GM18499 (cell line): ENCODE data around the gene CCDC14.
"Not testable (repeated sequence)": the region's sequence is repeated elsewhere in the genome, so short reads cannot be mapped to it uniquely, and the experiment has no call there.

ENCODE experiments used
- ATAC-seq: cut with Tn5 transposase; IDR thresholded peaks from one replicate; pipeline ENCODE4 v1.9.1; 2021; ENCODE audit warnings: moderate number of reproducible peaks; ENCODE audit not compliant: insufficient read depth, unreplicated experiment

The CCDC14 gene

DNA sequence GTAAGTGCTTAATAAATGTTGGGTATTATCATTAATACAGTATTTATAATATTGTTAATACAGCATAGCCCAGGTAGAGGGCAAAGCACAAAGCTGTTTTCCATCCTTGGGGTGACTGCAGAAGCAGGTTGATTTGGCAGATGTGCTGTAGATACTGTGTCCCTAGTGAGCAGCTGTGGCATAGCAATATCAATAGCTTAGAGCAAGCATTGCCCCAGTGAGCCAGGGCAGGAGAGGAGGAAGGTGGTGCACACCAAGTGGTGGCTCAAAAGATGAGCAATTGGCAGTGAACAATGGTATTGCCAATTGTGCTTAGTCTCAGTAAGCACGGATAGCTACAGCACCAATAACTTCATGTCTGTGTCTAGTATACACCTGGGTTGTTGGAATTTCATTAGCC is 5.8 kb upstream of the CCDC14 start:
- not testable (repeated sequence) for ATAC-seq

DNA sequence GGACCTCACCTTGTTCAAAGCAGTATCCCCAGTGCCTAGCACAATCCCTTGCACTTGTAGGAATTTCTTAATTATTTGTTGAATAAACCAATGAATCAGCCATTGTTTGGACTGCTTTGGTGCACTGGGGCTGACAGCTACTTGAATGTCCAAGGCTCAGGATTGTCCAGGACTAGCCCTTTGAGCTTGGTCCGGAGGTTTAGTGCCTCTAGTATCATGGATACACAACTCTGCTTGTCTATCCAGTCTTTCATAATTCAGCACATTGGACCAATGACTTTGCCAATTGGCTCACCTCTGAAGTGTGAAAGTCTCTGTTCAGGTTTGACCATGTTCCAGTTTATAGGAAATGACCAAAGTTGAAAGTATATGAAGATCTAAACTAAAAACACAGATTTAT is 3.8 kb upstream of the CCDC14 start:
- not testable (repeated sequence) for ATAC-seq

DNA sequence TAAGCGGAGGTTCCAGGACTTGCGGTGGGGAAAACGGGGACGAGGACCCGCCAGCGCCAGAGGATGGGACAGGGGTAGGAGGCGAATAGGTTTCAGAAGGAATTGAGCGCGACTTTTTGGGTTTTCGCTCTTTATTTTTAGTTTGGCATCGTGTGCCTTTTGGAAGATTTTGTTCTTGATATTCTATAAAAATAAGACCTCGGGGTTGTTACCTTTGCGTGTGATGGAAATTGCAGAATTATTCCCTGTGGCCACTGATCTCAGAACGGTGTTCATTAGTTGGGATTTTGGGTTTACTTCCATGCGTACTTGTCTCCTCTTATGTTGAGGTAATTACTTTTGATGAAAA is 453 bp upstream of the CCDC14 start:
- ATAC-seq = no peak

DNA sequence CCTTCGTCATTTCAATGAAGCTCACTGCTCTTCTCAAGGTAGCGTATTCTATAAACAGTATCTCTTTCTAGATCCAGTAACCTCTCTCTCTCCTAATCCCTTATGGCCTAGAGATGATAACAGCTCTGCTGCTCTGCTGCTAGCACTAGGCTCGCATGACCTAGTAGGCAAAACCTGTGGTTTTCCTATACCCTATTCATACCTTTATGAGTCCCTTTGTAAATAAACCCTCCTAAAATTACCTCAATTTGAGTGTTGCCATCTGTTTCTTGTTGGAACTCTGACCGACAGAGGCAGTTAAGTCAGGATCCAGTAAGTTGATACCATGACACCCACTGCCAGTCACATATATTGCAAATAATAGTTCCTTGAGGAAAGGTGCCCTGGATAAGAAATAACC is 7.3 kb downstream of the CCDC14 start:
- no peak for ATAC-seq

DNA sequence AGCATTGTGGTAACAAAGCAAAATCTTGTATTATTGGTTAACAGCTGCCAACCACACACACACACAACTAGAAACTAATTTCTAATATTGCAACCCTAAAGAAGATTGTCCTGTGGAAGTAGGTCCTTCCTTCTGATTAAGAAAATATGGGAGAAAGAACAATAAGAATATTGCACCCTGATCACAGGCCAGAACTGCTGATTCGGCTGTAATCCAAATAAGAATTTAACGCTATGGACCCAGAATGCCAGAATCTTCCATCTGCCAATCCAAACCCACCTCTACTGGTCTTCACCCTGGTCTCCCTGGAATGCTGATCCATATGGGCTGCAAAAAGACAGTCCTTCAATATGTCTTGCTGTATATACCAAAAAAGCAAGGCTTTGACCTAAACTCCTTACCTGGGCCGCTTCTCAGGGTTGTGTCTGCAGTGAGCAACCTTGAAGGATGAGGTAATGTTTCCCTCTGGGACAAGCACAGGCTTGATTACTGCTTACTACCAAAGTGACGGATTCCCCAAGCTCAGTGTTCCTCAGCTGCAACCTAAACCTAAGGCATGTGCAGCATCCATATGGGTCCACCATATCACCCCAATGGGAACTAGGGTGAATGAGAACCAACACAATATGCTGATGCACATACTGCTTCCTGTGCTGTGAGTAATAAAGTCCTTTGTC is 8.0 kb downstream of the CCDC14 start:
- no peak for ATAC-seq

DNA sequence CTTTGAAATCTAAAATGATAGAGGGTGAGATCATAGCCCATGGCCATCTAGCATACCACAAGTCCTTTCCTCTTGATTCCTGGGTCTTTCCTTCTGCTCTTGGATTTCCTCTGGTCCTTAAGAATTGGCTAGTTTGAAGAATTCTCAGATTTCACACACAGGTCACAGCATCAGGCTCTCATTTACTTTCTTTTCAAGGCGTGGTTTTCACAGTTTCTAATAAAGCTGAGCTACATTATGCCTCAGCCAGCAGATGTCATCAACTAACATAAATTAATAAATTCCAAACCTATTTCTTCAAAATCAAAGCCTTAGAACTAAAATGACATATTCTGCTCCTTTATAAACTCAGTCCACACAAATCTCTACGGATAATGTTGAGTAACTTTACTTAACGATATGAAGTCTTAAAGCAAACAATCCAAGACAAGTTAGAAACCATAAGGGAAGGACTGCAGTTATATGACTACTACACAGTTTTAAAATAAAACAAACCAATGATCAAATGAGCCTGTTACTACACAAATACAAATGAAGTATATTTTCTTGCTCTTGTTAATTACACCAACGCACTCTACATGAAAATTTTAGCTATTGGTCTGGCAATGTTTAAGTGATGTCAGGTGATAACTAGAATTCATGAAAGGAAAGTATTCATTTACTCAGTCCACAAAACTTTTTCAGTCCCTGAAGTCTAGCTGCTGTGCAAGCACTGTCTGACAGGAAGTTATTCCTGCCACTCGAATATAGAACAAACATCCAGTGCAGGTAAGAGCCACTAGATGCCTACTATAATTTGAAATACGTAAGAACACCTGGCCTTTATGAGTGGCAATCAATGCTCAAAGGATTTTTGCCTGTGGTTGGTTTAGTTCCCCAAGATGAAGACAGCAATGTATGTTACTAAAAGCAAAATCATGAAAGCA is 9.2 kb downstream of the CCDC14 start:
- ATAC-seq = no peak

DNA sequence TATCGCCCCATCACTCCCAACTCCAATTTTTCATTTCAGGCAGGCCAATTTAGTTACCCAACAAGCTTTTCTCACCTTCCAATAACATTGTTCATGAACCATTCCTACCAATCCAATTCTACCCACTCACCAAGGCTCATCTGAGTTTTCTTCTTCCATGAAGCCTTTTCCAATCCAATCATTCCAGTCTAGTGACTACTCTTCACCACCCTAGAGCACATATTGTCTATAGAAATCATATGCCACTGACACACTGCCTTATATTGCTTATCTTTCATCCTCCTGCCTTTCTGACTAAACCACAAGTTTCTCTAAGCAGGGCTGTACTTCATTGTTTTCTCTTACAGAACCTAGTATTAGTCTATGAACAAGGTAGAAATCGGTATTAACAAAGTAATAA is 11.4 kb downstream of the CCDC14 start:
- no peak for ATAC-seq

DNA sequence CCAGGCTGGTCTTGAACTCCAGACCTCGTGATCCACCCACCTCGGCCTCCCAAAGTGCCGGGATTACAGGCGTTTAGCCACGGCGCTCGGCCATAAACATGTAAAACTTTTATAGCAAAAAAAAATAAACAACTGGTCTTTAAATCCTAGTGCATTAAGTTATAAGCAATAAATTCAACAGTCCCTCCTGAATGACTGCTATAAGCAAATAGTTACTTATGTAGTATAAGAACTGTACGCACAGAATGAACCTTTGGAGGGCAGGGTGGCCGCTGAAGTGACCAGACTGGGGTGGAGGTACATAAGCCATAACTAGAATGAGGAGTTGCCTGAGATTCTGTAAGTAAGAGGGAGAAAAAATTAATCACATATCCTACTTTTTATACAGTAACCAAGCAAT is 12.6 kb downstream of the CCDC14 start:
- no peak for ATAC-seq

DNA sequence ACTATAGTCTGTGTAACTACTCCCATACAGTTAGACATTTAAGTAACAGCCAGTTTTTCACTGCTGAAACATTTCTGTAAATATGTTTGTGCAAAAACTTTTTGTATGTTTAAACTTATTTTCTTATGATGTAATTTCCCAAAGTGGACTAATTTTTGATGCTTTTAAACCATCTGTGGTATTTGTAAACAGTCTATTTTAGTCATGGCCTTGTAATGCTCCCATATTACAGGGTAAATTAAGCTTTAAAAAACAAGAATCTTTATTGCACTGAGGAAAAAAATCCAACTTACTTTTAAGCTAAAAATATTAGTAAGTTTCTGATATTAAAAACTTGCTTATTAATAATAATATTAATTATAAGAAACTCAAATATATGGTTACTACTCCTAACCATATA is 13.5 kb downstream of the CCDC14 start:
- ATAC-seq = no peak

DNA sequence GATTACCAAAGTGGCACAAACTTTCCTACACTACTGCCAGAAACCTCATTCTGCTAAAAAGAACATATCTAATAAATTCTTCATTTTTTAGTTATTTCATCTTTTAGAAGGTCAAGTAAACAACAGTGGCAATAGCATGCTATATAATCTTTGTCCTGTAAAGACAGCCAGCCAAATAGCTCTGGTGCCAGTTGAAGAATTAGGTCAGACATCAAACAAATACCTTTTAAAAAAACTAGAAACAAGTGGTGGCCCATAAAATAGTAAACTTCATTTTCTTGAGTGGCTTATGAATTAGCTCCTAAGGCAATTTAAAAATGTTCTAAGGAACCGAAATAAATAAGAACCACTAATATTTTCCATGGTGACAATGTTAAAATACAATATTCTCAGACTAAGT is 19.5 kb downstream of the CCDC14 start:
- no peak for ATAC-seq

DNA sequence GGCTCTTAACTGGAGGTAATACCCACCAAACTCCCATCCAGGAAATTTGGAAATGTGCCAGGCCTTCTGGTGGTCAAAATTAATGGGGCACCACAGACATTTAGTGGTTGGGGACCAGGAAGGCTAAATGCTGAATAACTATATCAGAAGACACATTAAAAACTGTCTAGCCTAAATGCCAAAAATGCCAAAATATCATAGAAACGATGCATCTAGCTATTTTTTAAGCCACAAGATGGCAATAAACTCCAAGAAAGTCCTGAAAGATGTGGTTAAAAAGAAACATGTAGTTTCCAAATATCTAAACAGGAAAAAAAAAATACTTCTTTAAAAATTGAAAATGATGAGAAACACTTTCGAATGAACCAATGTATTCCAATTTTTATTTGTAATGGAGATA is 19.9 kb downstream of the CCDC14 start:
- no peak for ATAC-seq

DNA sequence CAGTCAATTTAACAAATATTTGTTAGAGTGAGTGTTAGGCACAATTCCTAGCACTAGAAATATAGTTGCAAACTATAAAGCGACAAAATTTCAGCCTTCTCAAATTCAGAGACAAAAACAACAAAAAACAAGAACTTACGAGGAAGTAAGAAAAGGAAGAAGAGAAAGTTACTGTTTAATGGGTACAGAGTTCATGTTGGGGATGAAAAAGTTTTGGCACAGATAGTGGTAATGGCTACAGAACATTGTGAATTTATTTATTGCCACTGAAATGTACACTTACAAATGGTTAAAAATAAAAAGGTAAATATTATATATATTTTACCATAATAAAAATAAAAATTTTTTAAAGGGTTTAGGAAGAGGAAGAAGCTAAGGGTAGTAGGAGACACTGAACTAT is 21.3 kb downstream of the CCDC14 start:
- ATAC-seq = no peak

DNA sequence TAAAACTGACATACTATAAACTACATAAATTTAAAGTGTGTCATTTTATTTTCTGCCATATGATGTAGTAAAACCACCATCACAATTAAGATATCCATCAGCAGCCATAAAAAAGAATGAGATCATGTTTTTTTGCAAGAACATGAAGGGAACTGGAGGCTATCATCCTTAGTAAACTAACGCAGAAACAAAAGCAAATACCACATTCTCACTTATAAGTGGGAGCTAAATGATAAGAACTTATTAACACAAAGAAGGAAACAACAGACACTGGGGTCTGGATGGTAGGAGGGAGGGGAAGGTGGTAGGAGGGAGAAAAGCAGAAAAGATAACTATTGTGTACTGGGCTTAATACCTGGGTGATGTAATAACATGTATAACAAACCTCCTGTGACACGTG is 24.6 kb downstream of the CCDC14 start:
- no peak for ATAC-seq

DNA sequence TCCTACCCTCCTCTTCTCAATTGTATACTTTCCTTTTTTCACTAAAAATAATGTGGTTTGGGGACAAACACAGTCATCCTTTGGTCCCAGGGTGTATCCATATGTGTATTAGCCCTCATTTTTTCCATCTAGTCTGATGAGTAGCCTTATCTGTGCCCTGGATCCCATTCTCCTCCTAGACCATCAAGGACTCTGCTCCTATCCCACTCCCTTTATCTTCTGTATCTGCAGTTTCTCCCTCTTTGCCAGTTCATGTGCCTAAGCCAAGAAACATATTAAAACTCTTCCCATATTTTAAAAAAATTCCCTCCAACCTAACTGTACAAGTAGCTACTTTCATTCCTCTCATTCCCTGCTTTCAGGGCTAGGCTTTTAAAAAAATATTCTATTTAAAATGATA is 25.2 kb downstream of the CCDC14 start:
- ATAC-seq = no peak

DNA sequence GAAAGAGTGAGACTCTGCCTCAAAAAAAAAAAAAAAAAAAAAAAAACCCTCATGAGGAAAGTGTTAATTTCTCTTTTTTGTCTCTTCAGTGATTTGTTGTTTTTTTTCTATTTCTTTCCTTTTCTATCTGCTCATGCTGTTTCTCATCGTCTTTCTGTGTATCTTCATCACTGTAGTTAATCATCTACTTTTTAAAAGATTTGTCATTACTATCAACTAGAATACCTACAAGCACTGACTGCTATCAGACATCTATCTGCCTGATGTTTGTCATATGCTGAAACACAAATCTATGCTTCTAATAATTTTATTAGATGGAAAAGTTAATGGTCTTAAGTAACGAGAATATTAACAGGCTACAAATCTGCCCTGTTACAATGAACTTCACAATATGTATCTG is 26.8 kb downstream of the CCDC14 start:
- no peak for ATAC-seq

DNA sequence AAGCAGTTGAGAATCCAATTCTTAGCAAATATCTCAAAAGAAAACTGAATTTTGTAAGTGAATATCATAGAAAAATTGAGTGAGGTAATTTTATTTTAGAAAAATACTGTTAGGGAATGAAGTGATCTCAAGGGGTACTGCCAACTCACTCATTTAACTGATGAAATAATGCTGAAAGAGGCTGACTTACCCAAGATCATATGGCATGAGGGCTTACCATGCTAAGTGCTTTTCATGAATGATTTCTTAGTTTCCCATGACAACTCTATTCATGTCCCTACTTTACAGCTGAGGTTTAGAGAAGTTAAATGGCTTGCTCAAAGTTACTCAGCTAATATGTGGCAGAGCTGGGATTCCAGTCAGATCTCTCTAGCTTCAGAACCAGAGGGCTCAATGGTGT is 30.6 kb downstream of the CCDC14 start:
- no peak for ATAC-seq

DNA sequence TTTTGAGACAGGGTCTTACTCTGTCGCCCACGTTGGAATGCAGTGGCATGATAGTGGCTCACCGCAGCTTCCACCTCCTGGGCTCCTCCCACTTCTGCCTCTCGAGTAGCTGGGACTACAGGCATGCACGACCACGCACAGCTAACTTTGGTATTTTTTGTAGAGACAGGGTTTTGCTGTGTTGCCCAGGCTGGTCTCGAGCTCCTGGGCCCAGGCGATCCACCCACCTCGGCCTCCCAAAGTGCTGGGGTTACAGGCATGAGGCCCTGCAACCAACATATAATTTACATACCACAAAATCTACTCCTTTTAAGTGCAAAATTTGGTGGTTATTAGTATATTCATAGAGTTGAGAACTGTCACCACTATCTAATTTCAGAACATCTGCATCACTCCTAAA is 31.7 kb downstream of the CCDC14 start:
- ATAC-seq = no peak

DNA sequence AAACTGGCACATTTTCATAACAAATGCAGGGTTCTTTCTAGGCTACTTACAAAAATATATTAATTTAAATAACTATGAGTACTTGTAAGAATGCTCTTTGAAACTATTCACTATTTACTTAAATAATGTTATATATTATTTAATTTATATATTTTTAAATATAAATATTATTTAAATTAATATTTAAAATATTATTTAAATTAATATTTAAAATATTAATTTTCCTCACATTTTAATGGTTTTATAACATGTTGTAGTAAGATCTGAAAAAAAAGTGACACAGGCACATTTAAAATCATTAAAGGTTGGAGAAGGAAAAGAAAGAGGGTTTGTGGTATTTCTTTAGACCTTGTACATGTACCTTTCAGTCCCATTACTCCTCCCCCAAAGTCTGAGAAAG is 34.6 kb downstream of the CCDC14 start:
- no peak for ATAC-seq

DNA sequence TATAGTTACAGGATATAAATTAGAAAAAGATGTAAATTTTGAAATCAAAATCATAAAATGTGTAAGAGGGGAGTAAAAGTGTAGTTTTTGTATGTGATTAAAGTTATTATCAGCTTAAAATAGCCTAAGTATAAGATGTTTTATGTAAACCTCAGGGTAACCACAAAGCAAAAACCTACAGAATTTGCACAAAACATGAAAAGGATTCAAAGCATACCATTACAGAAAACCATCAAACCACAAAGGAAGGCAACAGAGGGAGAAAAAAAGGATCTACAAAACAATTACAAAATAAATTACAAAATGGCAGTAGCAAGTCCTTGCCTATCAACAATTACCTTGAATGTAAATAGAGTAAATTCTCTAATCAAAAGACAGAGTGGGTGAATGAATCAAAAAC is 40.2 kb downstream of the CCDC14 start:
- no peak for ATAC-seq

DNA sequence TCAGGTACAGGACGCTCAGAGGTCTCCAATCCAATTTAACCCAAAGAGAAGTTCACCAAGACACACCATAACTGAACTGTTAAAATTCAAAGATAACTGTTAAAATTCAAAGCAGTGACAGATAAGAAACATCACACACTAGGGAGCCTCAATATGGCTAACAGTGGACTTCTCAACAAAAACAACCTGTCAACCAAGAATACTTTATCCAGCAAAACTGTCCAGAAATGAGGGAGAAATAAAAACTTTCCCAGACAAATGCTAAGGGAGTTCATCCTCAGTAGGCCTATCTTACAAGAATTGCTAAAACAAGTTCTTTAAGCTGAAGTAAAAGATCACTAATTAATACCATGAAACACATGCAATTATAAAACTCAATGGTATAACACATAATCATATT is 40.6 kb downstream of the CCDC14 start:
- no peak for ATAC-seq

DNA sequence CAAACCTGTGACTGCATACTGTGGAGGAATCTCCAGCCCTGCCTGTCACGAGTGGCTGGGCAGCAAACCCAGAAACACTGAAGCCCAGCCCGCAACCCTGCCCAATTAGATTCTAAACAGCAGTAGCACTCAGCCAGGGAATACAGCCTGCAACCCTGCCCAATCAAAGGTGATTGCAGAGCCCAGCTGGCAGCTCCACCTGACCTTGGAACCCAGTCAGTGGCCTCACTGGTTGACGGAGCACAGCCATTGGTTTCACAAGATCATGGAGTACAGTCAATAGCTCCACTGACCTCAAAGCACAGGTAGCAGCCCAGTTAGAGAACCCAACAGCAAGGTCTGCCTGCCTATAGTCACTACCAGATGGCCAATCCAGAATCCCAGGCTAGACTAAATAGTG is 41.7 kb downstream of the CCDC14 start:
- no peak for ATAC-seq

DNA sequence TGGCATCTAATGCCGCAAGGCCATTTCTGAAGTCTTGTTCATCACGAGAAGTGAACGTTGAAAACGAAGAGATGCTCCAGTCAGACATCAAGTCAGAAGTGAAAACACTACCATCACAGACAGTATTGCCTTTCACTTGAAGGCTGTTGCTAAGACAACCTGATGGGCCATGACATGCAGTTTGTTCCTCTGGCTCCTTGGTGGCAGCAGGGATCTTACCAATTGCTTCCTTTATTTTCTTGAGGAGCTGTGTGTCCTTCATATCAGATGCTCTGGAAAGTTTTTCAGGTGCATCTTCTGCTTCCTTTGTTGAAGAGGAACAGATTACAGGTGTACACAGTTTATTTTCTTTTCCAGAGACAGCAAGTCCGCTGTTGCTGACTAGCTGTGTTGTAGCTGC is 46.2 kb downstream of the CCDC14 start:
- no peak for ATAC-seq
